GM21381 (cell line): ENCODE results near the gene TMEM141.
"Not testable (repeated sequence)": the region's sequence is repeated elsewhere in the genome, so short reads cannot be mapped to it uniquely, and the experiment has no call there.

Experiments used
- ATAC-seq: cut with Tn5 transposase; IDR thresholded peaks from one replicate; pipeline ENCODE4 v1.9.1; 2021; ENCODE audit warnings: mild to moderate bottlenecking, moderate library complexity; ENCODE audit not compliant: unreplicated experiment

The TMEM141 gene

GRCh38 chr9:136755302-136756133, 35.6 kb upstream of the TMEM141 start:
- not testable (repeated sequence) for ATAC-seq

GRCh38 chr9:136756134-136756438, 35.1 kb upstream of the TMEM141 start:
- no peak for ATAC-seq

- ATAC-seq = no peak
These were observed 34.3 kb upstream of the TMEM141 start for GRCh38 chr9:136756836-136757235.

GRCh38 chr9:136757328-136757727, 33.8 kb upstream of the TMEM141 start:
- no peak for ATAC-seq

- no peak for ATAC-seq
These were observed 33.4 kb upstream of the TMEM141 start for GRCh38 chr9:136757751-136758140.

- ATAC-seq = no peak
These were observed 32.1 kb upstream of the TMEM141 start for GRCh38 chr9:136759001-136759400.

GRCh38 chr9:136759436-136760325, 31.5 kb upstream of the TMEM141 start:
- no peak for ATAC-seq

GRCh38 chr9:136760424-136760823, 30.7 kb upstream of the TMEM141 start:
- ATAC-seq = no peak

- not testable (repeated sequence) for ATAC-seq
These were observed 30.2 kb upstream of the TMEM141 start for GRCh38 chr9:136760834-136761544.

GRCh38 chr9:136761545-136761981, 29.6 kb upstream of the TMEM141 start:
- no peak for ATAC-seq

- ATAC-seq = no peak
These were observed 28.9 kb upstream of the TMEM141 start for GRCh38 chr9:136762221-136762691.

- ATAC-seq = no peak
These were observed 28.1 kb upstream of the TMEM141 start for GRCh38 chr9:136762915-136763648.

- no peak for ATAC-seq
These were observed 27.5 kb upstream of the TMEM141 start for GRCh38 chr9:136763649-136764035.

GRCh38 chr9:136764301-136764891, 26.7 kb upstream of the TMEM141 start, which contains the start of gene LCN15:
Gene LCN15, minus strand, starts transcription at chr9:136764518. Its CDS starts 30 bp downstream, at chr9:136764488.
- no peak for ATAC-seq

- ATAC-seq = no peak
These were observed 26.1 kb upstream of the TMEM141 start for GRCh38 chr9:136765041-136765440.

GRCh38 chr9:136765745-136766409, 25.3 kb upstream of the TMEM141 start:
- ATAC-seq = not testable (repeated sequence)

- ATAC-seq = not testable (repeated sequence)
These were observed 24.6 kb upstream of the TMEM141 start for GRCh38 chr9:136766410-136767120.

- no peak for ATAC-seq
These were observed 21.4 kb upstream of the TMEM141 start for GRCh38 chr9:136769710-136770191.
